Fibroblast of pulmonary artery (primary cell): Measurements from ENCODE around the gene ALDH2.
A peak's percentile ranks its signal among the peaks of the same experiment; 100 is the strongest.
"Not testable (repeated sequence)": the region's sequence is repeated elsewhere in the genome, so short reads cannot be mapped to it uniquely, and the experiment has no call there.

ENCODE experiments used
- DNase-seq: peaks from one replicate; pipeline ENCODE4 v3.0.0-alpha.2; 2010; ENCODE audit warnings: low read depth
- H3K4me3 ChIP-seq: replicated peaks from 2 replicates; pipeline ENCODE4 v1.5.1; 2011; ENCODE audit warnings: low read depth, mild to moderate bottlenecking, control low read depth, low read length, moderate library complexity
- CTCF ChIP-seq: IDR thresholded peaks from 2 replicates; pipeline ENCODE4 v1.5.1; 2011; ENCODE audit warnings: mild to moderate bottlenecking, control low read depth, low read length, inconsistent platforms; ENCODE audit errors: missing control alignments

Gene ALDH2

GRCh38 chr12:111818340-111818739 lies 51.6 kb downstream of the ALDH2 start:
- TF ChIP-seq CTCF, result no peak
- DNase-seq, result no peak
- no peak overlapping the region for H3K4me3 ChIP-seq

DNA sequence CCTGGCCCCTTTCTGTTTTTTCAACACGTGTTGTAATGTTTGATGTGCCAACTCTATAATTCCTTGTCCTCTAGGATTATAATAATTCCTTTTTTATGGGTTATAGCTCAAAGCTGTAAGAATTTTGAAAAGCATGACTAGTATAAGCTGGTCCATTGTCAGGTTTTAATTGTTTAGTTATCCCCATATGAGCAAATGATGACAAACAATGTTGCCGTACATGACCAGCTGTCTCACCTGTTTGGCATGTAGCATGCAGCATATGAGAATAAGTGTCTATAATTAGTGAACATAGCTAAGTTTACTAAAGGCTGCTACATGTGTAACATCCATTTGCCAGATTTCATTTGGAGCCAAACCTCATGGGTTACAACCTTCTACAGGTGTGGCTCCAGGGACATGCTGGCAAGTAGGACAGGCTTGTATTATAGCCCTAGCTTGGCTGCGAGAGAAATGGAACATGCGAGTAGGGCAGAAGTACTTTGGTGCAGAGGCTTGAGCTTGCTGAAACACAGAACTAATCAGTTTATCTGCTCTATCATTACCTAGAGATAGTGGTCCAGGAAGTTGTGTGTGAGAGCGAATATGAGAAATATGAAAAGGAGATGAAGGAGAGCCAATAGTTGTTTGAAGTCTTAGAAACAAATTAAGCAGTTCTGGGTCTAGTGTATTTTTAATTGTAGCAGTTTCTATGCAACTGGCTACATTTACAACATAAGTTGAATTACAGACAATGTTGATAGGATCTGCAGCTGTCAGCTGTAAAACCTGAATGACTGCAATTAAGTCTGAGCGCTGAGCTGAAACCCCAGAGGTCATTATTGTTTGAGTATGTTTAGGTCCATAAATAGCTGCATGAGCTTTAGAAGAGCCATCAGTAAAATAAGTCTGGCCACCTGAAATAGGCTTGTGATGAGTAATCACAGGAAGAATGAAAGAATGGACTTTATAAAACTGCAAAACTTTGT lies 52.7 kb downstream of the ALDH2 start:
- no peak for TF ChIP-seq CTCF
- DNase-seq, result no peak
- no peak overlapping the region for H3K4me3 ChIP-seq

DNA sequence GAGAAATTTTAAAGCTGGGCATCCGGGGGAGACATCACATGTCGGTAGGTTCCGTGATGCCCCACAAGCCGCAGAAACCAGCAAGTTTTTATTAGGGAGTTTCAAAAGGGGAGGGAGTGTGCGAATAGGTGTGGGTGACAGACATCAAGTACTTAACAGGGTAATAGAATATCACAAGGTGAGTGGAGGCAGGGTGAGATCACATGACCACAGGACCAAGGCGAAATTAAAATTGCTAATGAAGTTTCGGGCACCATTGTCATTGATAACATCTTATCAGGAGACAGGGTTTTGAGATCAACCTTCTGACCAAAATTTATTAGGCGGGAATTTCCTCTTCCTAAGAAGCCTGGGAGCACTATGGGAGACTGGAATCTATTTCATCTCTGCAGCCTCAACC lies 54.1 kb downstream of the ALDH2 start:
- DNase-seq, H3K4me3 ChIP-seq: not testable (repeated sequence)

- H3K4me3 ChIP-seq, result no peak overlapping the region
These were observed 56.2 kb downstream of the ALDH2 start for GRCh38 chr12:111822886-111823285.

GRCh38 chr12:111823891-111824290 lies 57.2 kb downstream of the ALDH2 start:
- no peak for TF ChIP-seq CTCF
- no peak for DNase-seq
- H3K4me3 ChIP-seq, result no peak overlapping the region

More at GRCh38 chr12:111822886-111823285, 56.2 kb downstream of the ALDH2 start:
- no peak for TF ChIP-seq CTCF
- no peak for DNase-seq

DNA sequence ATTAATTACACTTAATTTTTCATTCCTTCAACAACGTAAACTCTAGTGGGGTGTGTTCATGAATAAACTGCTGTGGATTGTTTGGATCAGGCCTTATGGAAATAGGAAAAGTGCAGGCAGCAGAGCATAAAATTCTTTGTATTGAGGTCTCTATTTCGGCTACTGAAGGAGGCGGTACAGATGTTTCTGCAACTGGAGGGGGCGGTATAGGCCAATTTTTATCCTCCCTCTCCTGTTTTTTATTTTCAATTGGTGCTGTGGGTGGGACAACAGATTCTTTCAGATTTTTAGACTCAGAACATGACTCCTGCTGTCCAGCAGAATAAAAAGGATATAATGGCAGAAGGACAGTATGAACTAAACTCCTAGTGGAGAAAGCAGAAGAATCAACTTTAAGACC lies 57.6 kb downstream of the ALDH2 start:
- H3K4me3 ChIP-seq, result not testable (repeated sequence)
- peak; percentile 16 for TF ChIP-seq CTCF
- DNase-seq, result peak; percentile 10

DNA sequence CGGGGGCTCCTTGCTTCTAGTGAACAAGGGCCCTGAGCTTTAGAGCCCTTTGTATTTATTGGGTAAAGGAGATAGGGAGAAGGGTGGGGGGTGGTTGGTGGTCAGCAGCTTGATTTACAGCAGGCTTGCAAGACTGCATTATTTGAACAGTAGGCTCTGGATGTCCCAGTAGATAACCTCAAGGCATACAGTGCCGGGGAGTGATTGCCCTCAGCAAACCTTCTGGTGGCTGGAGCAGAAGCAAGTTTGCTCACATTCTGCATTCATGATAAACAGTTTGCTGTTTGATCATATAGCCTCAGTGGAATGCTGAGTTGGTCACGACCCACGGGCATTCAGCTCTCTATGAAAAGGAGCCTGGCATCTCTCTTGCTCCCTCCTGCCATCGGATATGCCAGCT lies 58.8 kb downstream of the ALDH2 start:
- H3K4me3 ChIP-seq, result no peak overlapping the region
- no peak for TF ChIP-seq CTCF
- DNase-seq, result no peak
